Hypothalamus (tissue), 51 donors: ENCODE results near the gene YIPF5.

Experiments
- DNase-seq, 51 donors: peaks; one replicate each; lab custom pipeline; 2025; lab: John Stamatoyannopoulos, UW

YIPF5 gene

GRCh38 chr5:144183254-144183889, 12.9 kb upstream of the YIPF5 start:
- DNase-seq, result peak in 1 of 51 donors; percentile 4

- no peak for DNase-seq
These were observed 8.8 kb upstream of the YIPF5 start for GRCh38 chr5:144179226-144179625.

- DNase-seq, result no peak
These were observed 7.1 kb upstream of the YIPF5 start for GRCh38 chr5:144177548-144177947.

- DNase-seq, result no peak
These were observed 3.3 kb upstream of the YIPF5 start for GRCh38 chr5:144173766-144174165.

GRCh38 chr5:144169904-144170275, 569 bp downstream of the YIPF5 start:
- DNase-seq, result no peak

GRCh38 chr5:144167998-144168397, 2.5 kb downstream of the YIPF5 start:
- no peak for DNase-seq

GRCh38 chr5:144166696-144167095, 3.8 kb downstream of the YIPF5 start:
- DNase-seq, result no peak

GRCh38 chr5:144162686-144163085, 7.8 kb downstream of the YIPF5 start:
- no peak for DNase-seq

GRCh38 chr5:144156767-144157171, 13.7 kb downstream of the YIPF5 start:
- no peak for DNase-seq

GRCh38 chr5:144151026-144151425, 19.4 kb downstream of the YIPF5 start:
- DNase-seq, result no peak

GRCh38 chr5:144144956-144145751, 25.3 kb downstream of the YIPF5 start:
- DNase-seq, result no peak

GRCh38 chr5:144143625-144144024, 26.8 kb downstream of the YIPF5 start:
- DNase-seq, result no peak

- DNase-seq, result no peak
These were observed 27.7 kb downstream of the YIPF5 start for GRCh38 chr5:144142824-144143162.

GRCh38 chr5:144142139-144142823, 28.2 kb downstream of the YIPF5 start:
- peak in 1 of 51 donors; percentile 56 for DNase-seq

- no peak for DNase-seq
These were observed 28.9 kb downstream of the YIPF5 start for GRCh38 chr5:144141585-144141984.

GRCh38 chr5:144139586-144139985, 30.9 kb downstream of the YIPF5 start:
- DNase-seq, result peak in 8 of 51 donors; percentile 2 to 33 (median 4)

GRCh38 chr5:144135113-144135762, 35.2 kb downstream of the YIPF5 start:
- no peak for DNase-seq

GRCh38 chr5:144134194-144134826, 36.1 kb downstream of the YIPF5 start:
- no peak for DNase-seq

GRCh38 chr5:144133050-144133633, 37.3 kb downstream of the YIPF5 start:
- DNase-seq, result no peak

GRCh38 chr5:144131261-144131660, 39.2 kb downstream of the YIPF5 start:
- no peak for DNase-seq
